HG03521 (cell line): ENCODE data around the gene LSP1.

ENCODE experiments used
- ATAC-seq: cut with Tn5 transposase; IDR thresholded peaks from one replicate; pipeline ENCODE4 v1.9.1; 2021; ENCODE audit warnings: mild to moderate bottlenecking, moderate library complexity; ENCODE audit not compliant: unreplicated experiment

The LSP1 gene

GRCh38 chr11:1926156-1927025 is 73.5 kb downstream of the LSP1 start:
- ATAC-seq: no peak

GRCh38 chr11:1927026-1927847 is 74.4 kb downstream of the LSP1 start:
- ATAC-seq: no peak

GRCh38 chr11:1927848-1928469 is 75.1 kb downstream of the LSP1 start:
- ATAC-seq: no peak

GRCh38 chr11:1928470-1928890 is 75.6 kb downstream of the LSP1 start:
- no peak for ATAC-seq

GRCh38 chr11:1928891-1929541 is 76.1 kb downstream of the LSP1 start:
- ATAC-seq: no peak

- no peak for ATAC-seq
Observed at GRCh38 chr11:1929621-1930461, 77.0 kb downstream of the LSP1 start.

- no peak for ATAC-seq
Observed at GRCh38 chr11:1930462-1930830, 77.6 kb downstream of the LSP1 start.

GRCh38 chr11:1931341-1932104 is 78.6 kb downstream of the LSP1 start:
- ATAC-seq: no peak

GRCh38 chr11:1932105-1932480 is 79.2 kb downstream of the LSP1 start:
- ATAC-seq: no peak

GRCh38 chr11:1932681-1933080 is 79.8 kb downstream of the LSP1 start:
- no peak for ATAC-seq

GRCh38 chr11:1933416-1934334 is 80.8 kb downstream of the LSP1 start:
- ATAC-seq: no peak

GRCh38 chr11:1934335-1935155 is 81.7 kb downstream of the LSP1 start:
- ATAC-seq: no peak

- no peak for ATAC-seq
Observed at GRCh38 chr11:1935156-1936071, 82.5 kb downstream of the LSP1 start.

GRCh38 chr11:1936072-1936780 is 83.3 kb downstream of the LSP1 start:
- no peak for ATAC-seq

GRCh38 chr11:1936781-1937615 is 84.1 kb downstream of the LSP1 start:
- ATAC-seq: no peak
